Measurements from ENCODE around the gene LYRM4.

DNA sequence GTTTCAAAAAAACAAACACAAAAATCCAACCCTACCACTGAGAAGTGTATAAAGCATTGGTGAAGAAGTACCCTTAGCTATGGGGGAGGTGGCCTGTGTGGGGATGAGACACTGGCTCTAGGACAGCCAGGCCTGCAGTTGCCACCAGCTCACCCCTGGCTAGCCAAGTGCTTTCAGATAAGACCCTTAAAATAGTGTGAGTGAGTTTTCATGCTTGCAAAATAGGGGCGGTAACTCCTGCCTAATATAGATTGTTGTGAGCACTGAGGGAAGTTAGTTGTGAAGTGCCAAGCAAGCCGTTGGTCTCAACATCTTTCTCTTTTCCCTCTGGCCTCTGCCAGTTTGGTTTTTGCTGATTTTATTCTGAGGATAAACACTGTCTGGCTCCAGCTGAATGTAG is 164.3 kb downstream of the LYRM4 start:
- TF ChIP-seq, protein P1, sequence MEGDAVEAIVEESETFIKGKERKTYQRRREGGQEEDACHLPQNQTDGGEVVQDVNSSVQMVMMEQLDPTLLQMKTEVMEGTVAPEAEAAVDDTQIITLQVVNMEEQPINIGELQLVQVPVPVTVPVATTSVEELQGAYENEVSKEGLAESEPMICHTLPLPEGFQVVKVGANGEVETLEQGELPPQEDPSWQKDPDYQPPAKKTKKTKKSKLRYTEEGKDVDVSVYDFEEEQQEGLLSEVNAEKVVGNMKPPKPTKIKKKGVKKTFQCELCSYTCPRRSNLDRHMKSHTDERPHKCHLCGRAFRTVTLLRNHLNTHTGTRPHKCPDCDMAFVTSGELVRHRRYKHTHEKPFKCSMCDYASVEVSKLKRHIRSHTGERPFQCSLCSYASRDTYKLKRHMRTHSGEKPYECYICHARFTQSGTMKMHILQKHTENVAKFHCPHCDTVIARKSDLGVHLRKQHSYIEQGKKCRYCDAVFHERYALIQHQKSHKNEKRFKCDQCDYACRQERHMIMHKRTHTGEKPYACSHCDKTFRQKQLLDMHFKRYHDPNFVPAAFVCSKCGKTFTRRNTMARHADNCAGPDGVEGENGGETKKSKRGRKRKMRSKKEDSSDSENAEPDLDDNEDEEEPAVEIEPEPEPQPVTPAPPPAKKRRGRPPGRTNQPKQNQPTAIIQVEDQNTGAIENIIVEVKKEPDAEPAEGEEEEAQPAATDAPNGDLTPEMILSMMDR (IDR thresholded peaks at IDR 0.05): no peak
- no peak for TF ChIP-seq EZH2 (IDR thresholded peaks at IDR 0.05; ENCODE audit: borderline replicate concordance, insufficient read depth, low read depth, low read length, poor library complexity, severe bottlenecking)
